GDM1 (cell line): Measurements from ENCODE around the gene PAPPA2.
"Not testable (repeated sequence)": the region's sequence is repeated elsewhere in the genome, so short reads cannot be mapped to it uniquely, and the experiment has no call there.

ENCODE experiments used
- DNase-seq: peaks from one replicate; lab custom pipeline; 2025; lab: John Stamatoyannopoulos, UW

The PAPPA2 gene, protein sequence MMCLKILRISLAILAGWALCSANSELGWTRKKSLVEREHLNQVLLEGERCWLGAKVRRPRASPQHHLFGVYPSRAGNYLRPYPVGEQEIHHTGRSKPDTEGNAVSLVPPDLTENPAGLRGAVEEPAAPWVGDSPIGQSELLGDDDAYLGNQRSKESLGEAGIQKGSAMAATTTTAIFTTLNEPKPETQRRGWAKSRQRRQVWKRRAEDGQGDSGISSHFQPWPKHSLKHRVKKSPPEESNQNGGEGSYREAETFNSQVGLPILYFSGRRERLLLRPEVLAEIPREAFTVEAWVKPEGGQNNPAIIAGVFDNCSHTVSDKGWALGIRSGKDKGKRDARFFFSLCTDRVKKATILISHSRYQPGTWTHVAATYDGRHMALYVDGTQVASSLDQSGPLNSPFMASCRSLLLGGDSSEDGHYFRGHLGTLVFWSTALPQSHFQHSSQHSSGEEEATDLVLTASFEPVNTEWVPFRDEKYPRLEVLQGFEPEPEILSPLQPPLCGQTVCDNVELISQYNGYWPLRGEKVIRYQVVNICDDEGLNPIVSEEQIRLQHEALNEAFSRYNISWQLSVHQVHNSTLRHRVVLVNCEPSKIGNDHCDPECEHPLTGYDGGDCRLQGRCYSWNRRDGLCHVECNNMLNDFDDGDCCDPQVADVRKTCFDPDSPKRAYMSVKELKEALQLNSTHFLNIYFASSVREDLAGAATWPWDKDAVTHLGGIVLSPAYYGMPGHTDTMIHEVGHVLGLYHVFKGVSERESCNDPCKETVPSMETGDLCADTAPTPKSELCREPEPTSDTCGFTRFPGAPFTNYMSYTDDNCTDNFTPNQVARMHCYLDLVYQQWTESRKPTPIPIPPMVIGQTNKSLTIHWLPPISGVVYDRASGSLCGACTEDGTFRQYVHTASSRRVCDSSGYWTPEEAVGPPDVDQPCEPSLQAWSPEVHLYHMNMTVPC (N-terminal part only)

DNA sequence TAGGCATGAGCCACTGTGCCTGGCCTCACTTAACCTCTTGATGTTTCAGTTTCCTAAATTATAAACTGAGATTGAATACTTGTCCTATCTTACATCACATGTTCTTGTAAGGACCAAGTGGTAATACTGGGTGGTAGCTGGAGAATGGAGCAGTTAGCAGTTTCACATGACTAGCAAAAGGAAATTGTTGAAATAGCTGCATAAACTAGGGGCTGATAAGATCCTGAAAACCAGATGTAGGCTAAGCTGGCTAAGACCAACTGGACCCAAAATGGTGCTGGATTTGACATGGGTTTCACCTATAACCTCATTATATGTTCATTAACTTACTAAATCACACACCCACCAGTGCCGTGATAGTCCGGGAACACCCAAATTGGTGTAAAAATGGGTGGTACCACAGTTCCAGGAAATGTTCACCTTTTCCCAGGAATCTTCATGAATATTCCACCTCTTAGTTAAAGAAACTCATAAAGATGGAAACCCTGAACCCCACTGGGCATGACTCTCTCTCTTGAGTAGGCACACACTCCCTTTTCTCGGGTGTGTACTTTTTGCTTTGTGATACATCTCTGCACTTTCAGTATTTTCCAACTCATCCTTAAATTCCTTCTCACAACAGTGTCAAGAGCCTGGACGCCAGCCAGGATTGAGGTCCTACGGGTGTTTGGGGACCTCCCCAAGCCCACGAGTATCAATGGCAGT is at the start of gene PAPPA2:
PAPPA2 (plus strand) TSS at position 502 of the 705 bp plus-strand sequence. CDS start 93,148 bp downstream, outside the sequence.
- DNase-seq: no peak

DNA sequence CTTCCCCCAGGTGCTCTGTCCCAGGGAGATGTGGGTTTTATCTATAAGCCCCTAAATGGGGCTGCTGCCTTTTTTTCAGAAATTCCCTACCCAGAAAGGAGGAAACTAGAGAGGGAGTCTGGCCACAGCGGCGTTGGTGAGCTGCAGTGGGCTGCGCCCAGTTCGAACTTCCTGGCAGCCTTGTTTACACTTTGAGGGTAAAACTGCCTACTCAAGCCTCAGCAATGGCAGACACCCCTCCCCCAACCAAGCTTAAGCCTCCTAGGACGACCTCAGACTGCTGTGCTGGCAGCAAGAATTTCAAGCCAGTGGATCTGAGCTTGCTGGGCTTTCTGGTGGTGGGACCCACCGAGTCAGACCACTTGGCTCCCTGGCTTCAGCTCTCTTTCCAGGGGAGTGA is 46.2 kb upstream of the PAPPA2 start:
- no peak for DNase-seq

DNA sequence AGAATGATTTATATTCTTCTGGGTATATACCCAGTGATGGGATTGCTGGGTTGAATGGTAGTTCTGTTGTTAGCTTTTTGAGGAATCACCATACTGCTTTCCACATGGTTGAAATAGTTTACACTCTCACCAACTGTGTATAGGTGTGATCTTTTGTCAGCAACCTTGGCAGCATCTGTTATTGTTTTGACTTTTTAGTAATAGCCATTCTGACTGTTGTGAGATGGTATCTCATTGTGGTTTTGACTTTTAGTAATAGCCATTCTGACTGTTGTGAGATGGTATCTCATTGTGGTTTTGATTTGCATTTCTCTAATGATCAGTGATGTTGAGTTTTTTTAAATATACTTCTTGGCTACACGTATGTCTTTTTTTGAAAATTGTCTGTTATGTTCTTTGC is 43.4 kb upstream of the PAPPA2 start:
- not testable (repeated sequence) for DNase-seq

DNA sequence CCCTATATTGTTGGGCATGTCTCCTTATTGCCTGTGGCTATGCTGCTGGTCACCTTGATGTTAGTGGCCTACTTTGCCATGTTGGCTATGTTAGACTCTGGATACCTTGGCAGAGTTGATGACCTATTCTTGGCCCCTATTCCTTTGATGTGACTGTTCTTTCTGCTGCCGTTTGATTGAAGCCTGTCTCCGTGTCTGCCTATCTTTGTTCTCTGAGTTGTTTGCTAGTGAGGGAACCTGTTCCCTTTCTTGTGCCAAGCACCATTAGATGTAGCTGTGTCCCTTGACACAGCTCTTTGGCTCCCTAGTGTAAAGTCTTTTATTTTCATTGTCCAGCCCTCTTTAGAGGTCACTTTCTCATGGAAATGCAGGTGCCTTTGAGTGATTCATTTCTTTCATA is 28.7 kb upstream of the PAPPA2 start:
- no peak for DNase-seq

DNA sequence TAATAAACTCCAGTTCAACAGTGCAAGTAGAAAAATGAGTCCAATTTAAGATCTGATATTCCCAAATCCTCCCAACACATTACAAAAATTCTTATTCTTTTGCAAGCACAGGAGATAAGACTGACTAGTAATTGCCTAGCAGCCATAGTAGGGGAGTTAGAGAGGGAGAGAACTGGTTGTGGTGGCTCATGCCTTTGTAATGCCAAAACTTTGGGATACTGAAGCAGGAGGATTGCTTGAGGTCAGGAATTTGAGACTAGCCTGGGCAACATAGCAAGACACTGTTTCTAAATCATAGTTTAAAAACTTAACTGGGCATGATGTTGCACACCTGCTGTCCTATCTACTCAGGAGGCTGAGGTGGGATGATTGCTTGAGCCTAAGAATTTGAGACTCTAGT is 26.7 kb upstream of the PAPPA2 start:
- DNase-seq: no peak

DNA sequence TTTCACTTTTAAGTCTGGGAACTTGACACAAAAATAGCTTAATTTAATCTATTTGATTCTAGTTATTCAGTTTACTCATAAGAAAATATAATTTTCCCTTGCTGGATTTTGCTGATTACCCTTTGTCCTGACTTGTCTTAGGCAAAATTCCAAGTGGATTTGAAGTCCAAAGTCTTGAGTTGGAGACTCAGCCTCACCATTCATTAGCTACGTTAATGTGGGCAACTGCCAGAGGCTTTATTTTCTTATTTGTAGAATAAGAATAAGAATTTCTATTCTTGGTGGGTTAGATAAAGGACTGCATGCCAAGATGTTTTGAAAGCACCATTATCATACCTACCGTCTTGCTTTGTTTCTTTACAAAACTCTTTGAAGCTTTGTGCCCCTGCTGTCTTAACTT is 22.8 kb upstream of the PAPPA2 start:
- no peak for DNase-seq

DNA sequence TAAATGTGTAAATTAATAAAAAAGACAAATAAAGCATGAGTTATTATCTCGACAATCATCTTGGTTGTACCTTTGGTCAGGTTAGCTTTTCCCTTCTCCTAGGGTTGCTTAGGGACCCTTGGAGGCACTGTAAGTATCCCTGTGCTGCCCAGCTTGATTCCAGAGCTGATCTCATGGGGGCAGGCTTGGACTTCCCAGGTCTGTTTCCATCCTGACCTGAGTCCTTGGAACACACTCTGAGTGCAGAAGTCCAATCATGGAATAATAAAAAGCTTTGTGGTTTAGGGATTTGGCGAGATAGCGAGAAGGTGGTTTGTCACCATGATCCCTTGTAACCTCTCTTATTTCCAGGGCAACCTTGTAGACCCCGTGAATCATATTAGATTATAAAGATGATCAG is 18.7 kb upstream of the PAPPA2 start:
- no peak for DNase-seq

DNA sequence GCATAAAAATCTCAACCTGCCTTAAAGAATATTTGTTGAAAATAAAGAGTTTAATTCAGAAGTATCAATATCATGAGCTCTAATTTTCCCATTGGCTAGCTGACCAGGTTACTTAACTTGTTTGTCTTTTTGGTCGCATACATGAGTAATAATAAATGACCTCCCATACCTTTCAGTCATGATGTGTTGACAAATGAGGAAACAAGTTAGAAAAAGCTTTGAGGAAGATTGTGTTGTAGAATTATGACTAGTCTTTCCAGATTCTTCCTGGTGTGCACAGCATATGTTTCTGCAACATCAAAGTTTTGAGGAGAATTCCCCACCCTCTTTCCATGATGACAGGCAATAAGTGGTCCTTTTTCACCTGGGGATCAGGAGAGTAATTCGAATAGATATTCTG is 17.6 kb upstream of the PAPPA2 start:
- no peak for DNase-seq

DNA sequence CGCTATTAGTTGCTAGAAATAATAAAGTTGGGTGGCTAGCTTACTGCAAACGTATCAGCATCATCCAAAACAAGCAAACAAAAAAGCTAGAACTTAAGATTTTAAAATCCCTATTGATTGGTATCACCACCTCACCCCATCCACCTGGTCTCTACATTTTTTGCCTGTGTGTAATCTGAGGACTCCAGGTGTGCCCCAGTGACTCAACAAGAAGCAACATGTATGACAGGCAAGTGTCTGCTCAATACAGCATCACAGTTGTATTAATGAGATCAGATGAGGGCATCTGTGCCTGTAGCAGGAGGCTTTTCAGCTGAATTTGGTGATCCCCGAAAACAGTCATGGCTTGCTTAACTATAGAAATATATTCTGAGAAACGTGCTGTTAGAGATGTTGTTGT is 14.6 kb upstream of the PAPPA2 start:
- no peak for DNase-seq

DNA sequence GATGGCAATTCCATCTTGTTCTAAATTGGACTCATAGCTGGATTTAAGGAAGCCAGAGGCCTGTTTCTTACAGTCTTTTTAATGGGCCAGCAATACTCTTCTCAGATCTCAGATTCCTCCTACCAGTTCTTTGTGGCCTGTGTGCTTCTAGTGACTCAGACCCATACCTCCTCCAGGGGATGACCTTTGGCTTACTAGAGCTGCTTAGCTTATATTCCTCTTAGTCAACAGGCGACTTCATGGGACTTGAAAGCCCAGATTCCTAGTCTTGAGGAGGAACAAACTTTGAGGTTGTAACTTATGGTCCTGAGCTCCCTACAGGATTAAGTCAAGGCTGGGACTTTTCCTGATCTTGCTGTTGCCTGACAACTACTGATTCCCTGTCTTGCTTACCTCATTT is 12.4 kb upstream of the PAPPA2 start:
- DNase-seq: no peak

DNA sequence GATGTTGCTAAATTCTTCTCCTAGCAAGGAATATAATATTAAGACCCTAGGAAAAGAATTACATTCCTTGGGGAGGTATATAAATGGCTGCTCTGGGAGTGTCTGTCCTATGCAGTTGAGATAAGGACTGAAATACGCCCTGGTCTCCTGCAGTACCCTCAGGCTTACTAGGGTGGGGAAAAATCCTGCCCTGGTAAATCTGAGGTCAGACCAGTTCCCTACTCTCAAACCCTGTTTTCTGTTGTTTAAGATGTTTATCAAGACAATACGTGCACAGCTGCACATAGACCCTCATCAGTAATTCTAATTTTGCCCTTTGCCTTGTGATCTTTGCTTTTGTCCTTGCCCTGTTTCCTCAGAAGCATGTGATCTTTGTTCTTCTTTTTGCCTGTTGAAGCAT is 11.2 kb upstream of the PAPPA2 start:
- not testable (repeated sequence) for DNase-seq

DNA sequence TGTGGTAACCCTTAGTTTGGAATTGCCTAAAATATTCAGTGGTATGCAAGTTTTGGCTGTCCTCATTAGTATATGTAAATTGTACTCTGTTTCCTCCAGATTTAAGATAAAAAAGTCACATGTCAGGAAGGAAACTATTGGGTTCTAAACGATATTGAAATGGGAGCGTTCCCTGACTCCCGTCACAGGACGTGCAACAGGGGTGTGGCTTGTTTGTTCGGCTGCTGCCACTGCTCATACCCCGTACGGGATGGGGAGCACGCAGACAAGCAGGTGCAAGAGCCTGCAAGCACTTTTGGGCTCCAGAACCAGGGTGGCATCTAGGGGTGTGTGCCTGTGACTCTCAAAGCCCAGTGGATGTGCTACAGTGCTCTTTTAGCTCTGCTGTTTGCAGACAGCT is 6.2 kb upstream of the PAPPA2 start:
- no peak for DNase-seq

DNA sequence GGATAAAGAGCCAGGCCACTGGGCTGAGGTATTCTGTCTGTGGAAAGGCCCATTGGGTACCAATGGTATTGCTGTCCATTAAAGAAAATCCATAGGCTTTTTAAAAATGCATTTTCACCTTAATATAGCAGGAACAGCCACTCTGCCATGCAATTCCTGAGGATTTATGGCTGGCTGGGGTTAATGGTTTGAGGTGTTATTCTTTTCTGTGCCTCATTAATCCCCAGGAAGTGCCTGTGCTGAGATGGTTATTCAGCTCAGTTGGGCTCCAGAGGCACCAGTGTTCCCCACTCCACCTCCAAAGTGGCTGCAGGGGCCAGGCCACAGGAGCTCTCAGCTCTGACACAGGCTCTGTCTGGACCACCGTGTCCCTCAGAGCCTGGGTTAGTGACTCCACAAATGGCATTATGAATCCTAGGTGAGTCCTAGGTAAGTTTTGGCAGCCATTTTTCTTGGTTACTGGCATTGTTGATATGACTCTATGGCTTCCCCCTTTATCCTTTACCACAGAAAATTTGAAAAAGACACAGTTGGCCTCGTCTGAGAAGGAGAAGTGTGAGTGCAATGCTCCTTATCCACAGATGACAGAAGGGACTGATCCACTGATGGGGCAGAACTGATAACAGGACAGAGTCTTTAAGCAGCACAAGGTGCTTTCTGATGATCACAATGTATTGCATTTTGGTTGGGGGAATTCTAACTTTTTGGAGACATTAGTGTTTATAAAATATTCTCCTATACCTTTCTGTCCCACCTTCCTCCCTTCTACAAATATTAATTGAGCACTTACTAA is 2.2 kb upstream of the PAPPA2 start:
- no peak for DNase-seq

DNA sequence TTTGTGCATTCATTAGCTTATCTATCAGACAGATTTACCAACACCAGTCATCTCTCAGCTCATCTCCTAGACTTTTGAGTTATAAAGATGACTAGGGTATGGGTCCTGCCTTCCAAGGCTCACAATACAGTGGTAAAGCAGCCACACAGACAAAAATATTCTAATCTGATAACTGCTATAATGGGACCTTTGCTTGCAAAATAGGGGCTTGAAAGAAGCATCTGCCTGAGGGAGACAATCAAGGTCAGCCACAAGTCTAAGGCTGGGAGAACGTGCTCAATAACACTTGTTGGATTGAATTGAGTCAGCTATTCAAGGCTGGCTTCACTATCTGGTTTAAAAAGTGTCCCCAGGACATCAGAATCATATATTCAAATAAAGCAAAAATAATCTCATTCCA is 1.4 kb upstream of the PAPPA2 start:
- no peak for DNase-seq

DNA sequence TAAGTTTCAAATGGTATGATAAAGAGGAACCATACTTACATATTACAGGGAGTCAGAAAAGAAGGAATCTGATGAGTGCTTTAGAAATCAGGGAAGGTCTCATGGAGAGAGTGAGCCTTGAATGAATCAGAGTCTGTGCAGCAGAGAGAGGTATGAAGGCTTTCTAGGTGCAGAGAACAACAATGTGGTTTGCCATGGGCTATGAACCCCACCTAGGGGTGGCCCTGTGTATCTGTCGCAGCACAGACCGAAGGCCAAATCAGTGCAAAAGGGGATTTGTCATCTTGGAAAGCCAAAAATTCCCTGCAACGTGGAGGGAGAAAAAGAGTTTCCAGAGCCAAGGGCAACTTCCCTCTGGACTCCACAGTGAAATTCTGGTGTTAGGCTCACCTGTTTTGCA is 3.5 kb downstream of the PAPPA2 start:
- DNase-seq: no peak

DNA sequence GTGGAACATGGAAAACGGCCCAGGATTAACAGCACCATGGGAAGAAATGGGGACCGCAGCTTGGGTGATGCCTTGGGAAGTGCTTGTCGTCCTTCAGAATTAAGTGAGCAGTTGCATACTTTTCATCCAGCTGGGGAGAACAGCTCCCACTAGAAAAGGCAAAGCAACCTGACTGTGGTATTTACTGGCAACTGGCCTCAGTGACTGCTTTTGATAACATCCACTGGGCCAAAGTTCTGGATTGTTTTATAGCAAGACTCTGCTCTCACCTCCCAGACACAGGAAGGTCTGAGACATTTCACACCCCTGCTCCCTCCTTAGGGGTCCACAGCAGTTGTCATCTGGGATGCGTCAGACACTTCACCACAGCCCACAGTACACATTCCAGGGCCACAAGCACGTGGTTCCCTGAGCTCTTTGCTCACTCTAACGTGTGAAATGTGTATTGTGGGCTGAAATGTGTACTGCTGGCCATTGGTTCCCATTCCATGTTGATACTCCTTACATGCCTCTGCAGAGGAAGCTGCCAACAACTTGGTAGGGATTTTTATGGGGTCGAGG is 6.6 kb downstream of the PAPPA2 start:
- no peak for DNase-seq

DNA sequence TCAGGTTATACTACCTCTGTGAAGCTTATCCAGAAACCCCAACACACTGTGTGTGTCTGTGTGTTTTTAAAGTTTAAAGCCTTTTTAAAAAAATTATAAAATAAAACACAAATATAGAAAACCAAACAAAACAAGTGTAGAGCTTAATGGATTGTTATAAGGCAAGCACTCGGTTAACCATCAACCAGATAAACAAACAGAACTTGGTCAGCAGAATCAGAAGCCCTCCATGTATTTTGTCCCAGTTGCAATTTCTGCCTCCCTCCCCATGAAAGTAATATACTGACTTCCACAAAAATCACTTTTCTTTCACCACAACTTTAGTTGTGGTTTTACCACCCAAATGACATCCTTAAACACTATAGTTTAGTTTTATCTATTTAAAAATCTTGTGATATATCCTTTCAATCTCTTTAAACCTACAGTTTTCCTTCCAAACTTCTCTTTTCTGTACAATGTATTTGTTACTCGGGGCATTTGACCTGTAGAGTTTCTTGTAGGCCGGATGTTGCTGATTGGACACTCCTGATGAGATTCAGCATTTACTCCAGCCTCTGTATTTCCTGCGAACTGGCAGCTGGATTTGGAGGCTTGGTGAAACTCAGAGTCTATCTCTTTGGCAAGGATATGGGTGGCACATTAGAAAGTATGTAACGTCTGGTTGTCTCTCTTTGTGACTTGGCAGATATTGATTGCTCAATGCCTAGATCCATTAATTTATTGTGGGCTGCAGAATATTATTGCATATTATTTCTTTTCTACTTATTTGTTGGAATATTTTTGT is 8.6 kb downstream of the PAPPA2 start:
- no peak for DNase-seq

DNA sequence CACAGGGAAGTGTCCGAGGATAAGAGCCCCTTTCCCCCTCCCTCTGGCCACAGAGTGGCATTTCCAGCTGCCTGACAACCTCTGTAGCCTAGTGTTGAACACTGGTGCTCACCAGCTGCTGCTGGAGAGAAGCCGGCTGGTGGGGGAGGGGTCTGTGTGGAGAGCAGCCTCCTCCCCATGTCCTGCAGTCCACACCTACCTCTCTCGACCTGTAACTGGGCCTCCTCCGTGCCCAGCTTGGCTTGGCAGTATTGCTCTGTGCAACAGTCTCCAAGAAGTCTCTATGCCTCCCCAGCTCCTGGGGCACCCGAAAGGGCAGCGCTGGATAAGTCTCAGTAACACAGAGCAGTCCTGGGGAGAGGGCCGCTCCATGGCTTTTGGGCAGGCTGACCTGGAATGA is 17.0 kb downstream of the PAPPA2 start:
- no peak for DNase-seq

DNA sequence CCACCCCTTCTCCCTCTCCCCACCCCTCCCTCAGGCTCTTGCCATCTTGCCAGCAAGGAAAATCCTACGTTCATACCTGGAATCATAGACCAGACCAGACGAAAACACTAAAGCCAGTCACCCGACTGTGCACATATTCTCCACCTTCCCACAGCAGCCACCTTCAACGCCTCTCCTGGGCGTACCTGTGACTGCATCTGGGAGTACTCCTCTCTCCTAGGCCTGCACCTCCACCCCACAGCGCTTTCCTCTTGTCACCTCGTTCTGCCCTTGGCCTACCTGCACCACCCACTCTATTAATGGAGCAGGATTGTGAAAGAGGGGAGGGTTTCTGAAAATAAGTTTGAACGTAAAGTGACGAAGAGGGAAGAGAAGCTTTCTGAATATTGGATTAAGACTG is 17.8 kb downstream of the PAPPA2 start:
- no peak for DNase-seq

DNA sequence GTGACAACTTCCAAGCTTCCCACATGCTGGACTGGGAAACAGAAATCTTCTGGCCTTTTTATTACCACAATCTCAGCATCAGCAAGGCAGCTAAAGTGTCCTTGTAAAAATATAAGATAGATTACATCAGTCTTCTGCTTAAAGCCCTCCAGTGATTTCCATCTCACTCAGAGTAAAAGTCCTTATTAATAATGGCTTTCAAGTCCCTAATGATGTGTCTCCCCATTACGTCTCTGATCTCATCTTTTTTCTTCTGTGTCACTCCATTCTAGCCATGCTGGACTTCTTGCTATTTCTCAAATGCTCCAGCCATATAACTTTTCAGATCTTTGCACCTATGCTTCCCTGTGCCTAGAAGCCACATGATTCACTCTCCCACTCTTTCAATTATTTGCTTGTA is 22.1 kb downstream of the PAPPA2 start:
- DNase-seq: no peak

DNA sequence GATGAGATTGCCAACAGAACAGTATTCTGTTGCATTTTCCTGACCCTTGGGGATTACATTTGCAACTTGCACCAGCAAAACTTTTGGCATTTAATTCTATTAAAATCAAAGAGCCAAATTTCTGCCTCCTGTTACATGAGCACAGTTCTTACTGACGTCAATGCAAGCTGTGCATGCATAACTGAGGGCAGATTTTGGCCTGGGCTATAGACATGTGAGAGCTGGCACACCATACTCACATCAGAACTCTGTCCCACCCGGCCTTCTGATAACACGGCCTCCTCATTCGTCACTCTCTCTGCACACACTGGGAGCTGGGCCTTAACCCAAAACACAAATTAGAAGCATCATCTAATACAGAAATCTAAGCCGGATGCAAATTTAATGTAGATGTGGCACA is 31.5 kb downstream of the PAPPA2 start:
- DNase-seq: no peak
